HepG2 (cell line): ENCODE measurements around the gene CAMTA1. TPM values are rescaled to one million over a fixed set of nuclear protein-coding genes. Genes with fewer than 3 reads are reported as not detected.

Source experiments
- ARID4A ChIP-seq: sonication (generic); formaldehyde crosslinking; IDR thresholded peaks from 2 replicates; pipeline ENCODE4 v1.5.0; 2020; ENCODE audit warnings: mild to moderate bottlenecking, missing genetic modification reagents, borderline replicate concordance
- EZH2 ChIP-seq: conservative IDR thresholded peaks from 2 replicates; pipeline ENCODE4 v1.6.1; 2012; ENCODE audit warnings: mild to moderate bottlenecking, low read depth, low read length, moderate library complexity
- GATAD2A ChIP-seq: IDR thresholded peaks from 2 replicates; pipeline ENCODE4 v1.6.1; 2016
- HHEX ChIP-seq: IDR thresholded peaks from 2 replicates; pipeline ENCODE4 v1.6.1; 2016; ENCODE audit warnings: control low read depth
- IRF1 ChIP-seq: sonication (generic); formaldehyde crosslinking; IDR thresholded peaks from 2 replicates; pipeline ENCODE4 v1.4.0; 2020; ENCODE audit warnings: low read depth, mild to moderate bottlenecking, missing genetic modification reagents
- JUND ChIP-seq: sonication (generic); formaldehyde crosslinking; IDR thresholded peaks from 2 replicates; pipeline ENCODE4 v1.8.0; 2022; ENCODE audit warnings: mild to moderate bottlenecking, missing genetic modification reagents
- MED13 ChIP-seq: sonication (generic); formaldehyde crosslinking; IDR thresholded peaks from 2 replicates; pipeline ENCODE4 v1.5.0; 2020; ENCODE audit warnings: missing genetic modification reagents
- NR2F2 ChIP-seq: IDR thresholded peaks from 2 replicates; pipeline ENCODE4 v1.6.1; 2012; ENCODE audit warnings: low read depth, inconsistent platforms, borderline replicate concordance
- ZFP36L2 ChIP-seq: sonication (generic); formaldehyde crosslinking; IDR thresholded peaks from 2 replicates; pipeline ENCODE4 v1.4.0; 2020; ENCODE audit warnings: missing genetic modification reagents
- ZFP37 ChIP-seq: sonication (generic); formaldehyde crosslinking; IDR thresholded peaks from 2 replicates; pipeline ENCODE4 v1.4.0; 2020; ENCODE audit warnings: missing genetic modification reagents, borderline replicate concordance
- ZNF451 ChIP-seq: sonication (generic); formaldehyde crosslinking; IDR thresholded peaks from 2 replicates; pipeline ENCODE4 v1.5.0; 2020; ENCODE audit warnings: mild to moderate bottlenecking, missing genetic modification reagents
- ZNF614 ChIP-seq: IDR thresholded peaks from 2 replicates; pipeline ENCODE4 v1.6.1; 2018; ENCODE audit warnings: missing biosample characterization, missing genetic modification reagents, inconsistent platforms, borderline replicate concordance
- ZNF781 ChIP-seq: sonication (generic); formaldehyde crosslinking; IDR thresholded peaks from 2 replicates; pipeline ENCODE4 v1.5.1; 2020; ENCODE audit warnings: borderline replicate concordance, mild to moderate bottlenecking, missing genetic modification reagents; ENCODE audit errors: not compliant biosample characterization
- ZUFSP ChIP-seq: sonication (generic); formaldehyde crosslinking; IDR thresholded peaks from 2 replicates; pipeline ENCODE4 v1.9.0; 2021; ENCODE audit warnings: missing genetic modification reagents, mild to moderate bottlenecking, borderline replicate concordance
- polyA plus RNA-seq, 8 experiments: library from polyadenylated mRNA; depleted of rRNA in 3 of 8; stranded (reverse) in 7 of 8; unstranded in 1 of 8; fragments of >200 nt; fragmentation: Illumina TruSeq in 4 of 8; extraction: Trizol in 4 of 8; gene quantifications; 2 replicates each; pipeline versions ENCODE4 v1.2.1 to v1.2.3, GENCODE V29; 2011 to 2016; ENCODE audit warnings: low read depth in 4 of 8, missing spikeins in 1 of 8, mixed read lengths in 1 of 8; ENCODE audit not compliant: insufficient read depth in 1 of 8
- total RNA-seq, 5 experiments: library from RNA; depleted of rRNA; stranded (reverse); fragments of >200 nt; fragmentation: Illumina TruSeq; extraction: Trizol; gene quantifications; 2 replicates each; pipeline ENCODE4 v1.2.3, GENCODE V29; 2016; ENCODE audit warnings: low read depth in 1 of 5
- TF ChIP-seq, protein P1 (sequence below): IDR thresholded peaks from 2 replicates; pipeline ENCODE4 v1.6.1; 2016; ENCODE audit warnings: missing biosample characterization, missing genetic modification reagents, low read depth
- TF ChIP-seq, protein P2 (sequence below): sonication (generic); formaldehyde crosslinking; IDR thresholded peaks from 2 replicates; pipeline ENCODE4 v1.4.0; 2020; ENCODE audit warnings: missing genetic modification reagents, borderline replicate concordance

CAMTA1 gene
- total and polyA plus RNA-seq, 2 of the 13 experiments (the other 11 are each of a cell fraction or from before 2014, with no cell fraction given), result 25.0 to 36.4 TPM

- no peak for TF ChIP-seq MED13 (CRISPR knock-in tag)
- TF ChIP-seq JUND (CRISPR knock-in tag), result no peak; the same call in 1 of the 2 replicates
- TF ChIP-seq IRF1 (CRISPR knock-in tag), result no peak
- TF ChIP-seq EZH2, result no peak
- no peak for TF ChIP-seq ZFP36L2 (CRISPR knock-in tag)
- TF ChIP-seq, protein P1, sequence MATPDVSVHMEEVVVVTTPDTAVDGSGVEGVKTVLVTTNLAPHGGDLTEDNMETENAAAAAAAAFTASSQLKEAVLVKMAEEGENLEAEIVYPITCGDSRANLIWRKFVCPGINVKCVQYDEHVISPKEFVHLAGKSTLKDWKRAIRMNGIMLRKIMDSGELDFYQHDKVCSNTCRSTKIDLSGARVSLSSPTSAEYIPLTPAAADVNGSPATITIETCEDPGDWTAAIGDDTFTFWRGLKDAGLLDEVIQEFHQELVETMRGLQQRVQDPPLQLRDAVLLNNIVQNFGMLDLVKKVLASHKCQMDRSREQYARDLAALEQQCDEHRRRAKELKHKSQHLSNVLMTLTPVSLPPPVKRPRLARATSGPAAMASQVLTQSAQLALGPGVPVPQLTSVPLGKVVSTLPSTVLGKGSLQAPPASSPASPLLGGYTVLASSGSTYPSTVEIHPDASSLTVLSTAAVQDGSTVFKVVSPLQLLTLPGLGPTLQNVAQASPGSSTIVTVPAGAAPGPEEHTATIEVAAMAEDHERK (CRISPR knock-in tag), result no peak; the same call in 1 of the 2 replicates
- TF ChIP-seq GATAD2A (CRISPR knock-in tag), result peak; percentile 51
- peak; percentile 81; the same call in 1 of the 2 replicates for TF ChIP-seq ARID4A (CRISPR knock-in tag)
- TF ChIP-seq NR2F2, result no peak
- TF ChIP-seq, protein P2, sequence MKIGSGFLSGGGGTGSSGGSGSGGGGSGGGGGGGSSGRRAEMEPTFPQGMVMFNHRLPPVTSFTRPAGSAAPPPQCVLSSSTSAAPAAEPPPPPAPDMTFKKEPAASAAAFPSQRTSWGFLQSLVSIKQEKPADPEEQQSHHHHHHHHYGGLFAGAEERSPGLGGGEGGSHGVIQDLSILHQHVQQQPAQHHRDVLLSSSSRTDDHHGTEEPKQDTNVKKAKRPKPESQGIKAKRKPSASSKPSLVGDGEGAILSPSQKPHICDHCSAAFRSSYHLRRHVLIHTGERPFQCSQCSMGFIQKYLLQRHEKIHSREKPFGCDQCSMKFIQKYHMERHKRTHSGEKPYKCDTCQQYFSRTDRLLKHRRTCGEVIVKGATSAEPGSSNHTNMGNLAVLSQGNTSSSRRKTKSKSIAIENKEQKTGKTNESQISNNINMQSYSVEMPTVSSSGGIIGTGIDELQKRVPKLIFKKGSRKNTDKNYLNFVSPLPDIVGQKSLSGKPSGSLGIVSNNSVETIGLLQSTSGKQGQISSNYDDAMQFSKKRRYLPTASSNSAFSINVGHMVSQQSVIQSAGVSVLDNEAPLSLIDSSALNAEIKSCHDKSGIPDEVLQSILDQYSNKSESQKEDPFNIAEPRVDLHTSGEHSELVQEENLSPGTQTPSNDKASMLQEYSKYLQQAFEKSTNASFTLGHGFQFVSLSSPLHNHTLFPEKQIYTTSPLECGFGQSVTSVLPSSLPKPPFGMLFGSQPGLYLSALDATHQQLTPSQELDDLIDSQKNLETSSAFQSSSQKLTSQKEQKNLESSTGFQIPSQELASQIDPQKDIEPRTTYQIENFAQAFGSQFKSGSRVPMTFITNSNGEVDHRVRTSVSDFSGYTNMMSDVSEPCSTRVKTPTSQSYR, result no peak
- TF ChIP-seq ZNF781 (CRISPR knock-in tag), result peak; percentile 51
- TF ChIP-seq HHEX, result no peak
- no peak for TF ChIP-seq ZFP37 (CRISPR knock-in tag)
- 0 out of 2 replicates have a peak, but pooled peaks have one; percentile 54 for TF ChIP-seq ZNF451 (CRISPR knock-in tag)
- peak; percentile 14; the same call in 1 of the 2 replicates for TF ChIP-seq ZNF614 (CRISPR knock-in tag)
- TF ChIP-seq ZUFSP, result no peak
Observed at GRCh38 chr1:7770997-7771822, 986.0 kb downstream of the CAMTA1 start, which contains the start of gene VAMP3 (continued).
